ENCODE results near the gene GPATCH4. TPM values are rescaled to one million over a fixed set of nuclear protein-coding genes. Genes with fewer than 3 reads are reported as not detected.

GPATCH4 gene
- total RNA-seq, 1 donor from 2014 or later = 30.7 TPM

DNA sequence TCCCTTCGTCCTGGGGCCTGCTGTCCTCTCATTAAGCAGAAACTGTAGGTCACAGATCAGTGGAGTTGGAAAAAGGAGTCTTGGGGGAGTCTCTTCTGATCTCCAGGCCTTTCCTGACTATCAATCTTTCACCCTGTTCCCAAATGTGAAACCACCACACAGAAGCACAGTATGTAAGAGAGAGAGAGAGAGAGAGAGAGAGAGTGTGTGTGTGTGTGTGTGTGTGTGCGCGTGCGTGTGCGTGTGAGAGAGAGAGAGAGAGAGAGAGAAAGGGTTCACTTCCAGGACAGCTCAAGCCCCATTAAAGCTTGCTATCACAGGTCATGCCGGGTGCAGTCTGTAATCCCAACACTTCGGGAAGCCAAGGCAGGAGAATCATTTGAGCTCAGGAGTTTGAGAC is 23.2 kb downstream of the GPATCH4 start:
- Mint-ChIP-seq H3K4me1 (ENCODE audit: unreplicated experiment) (peaks cover 9% of the 10 kb centered on the region), H3K36me3 (no peaks in the 10 kb centered on the region), H3K4me3 (peak overlapping the region; percentile 20), H3K27me3 (peaks cover 18% of the 10 kb centered on the region), H3K27ac (peak overlapping the region; percentile 42), H3K9me3 (no peaks in the 10 kb centered on the region)
- no peak for DNase-seq (ENCODE audit: extremely low spot score, unreplicated experiment)
- TF ChIP-seq, protein P1, sequence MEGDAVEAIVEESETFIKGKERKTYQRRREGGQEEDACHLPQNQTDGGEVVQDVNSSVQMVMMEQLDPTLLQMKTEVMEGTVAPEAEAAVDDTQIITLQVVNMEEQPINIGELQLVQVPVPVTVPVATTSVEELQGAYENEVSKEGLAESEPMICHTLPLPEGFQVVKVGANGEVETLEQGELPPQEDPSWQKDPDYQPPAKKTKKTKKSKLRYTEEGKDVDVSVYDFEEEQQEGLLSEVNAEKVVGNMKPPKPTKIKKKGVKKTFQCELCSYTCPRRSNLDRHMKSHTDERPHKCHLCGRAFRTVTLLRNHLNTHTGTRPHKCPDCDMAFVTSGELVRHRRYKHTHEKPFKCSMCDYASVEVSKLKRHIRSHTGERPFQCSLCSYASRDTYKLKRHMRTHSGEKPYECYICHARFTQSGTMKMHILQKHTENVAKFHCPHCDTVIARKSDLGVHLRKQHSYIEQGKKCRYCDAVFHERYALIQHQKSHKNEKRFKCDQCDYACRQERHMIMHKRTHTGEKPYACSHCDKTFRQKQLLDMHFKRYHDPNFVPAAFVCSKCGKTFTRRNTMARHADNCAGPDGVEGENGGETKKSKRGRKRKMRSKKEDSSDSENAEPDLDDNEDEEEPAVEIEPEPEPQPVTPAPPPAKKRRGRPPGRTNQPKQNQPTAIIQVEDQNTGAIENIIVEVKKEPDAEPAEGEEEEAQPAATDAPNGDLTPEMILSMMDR (conservative IDR thresholded peaks at IDR 0.05) = no peak

DNA sequence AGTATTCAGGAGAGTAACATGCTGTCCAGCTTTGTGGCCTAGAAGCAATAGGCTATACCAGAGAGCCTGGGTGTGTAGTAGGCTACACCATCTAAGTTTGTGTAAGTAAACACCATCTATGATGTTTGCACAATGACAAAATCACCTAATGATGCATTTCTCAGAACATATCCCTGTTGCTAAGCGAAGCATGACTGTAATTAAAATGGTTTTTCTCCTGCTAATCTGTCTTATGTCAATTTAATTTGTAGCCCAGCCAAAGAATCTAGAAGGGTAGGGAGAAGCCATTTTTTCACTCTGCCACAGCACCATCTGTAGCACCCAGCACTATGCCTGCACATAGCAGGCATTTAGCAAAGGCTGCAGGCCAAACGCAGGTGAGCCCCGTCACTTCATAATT is 23.7 kb downstream of the GPATCH4 start:
- TF ChIP-seq, protein P1 (conservative IDR thresholded peaks at IDR 0.05) = no peak
- H3K4me3 Mint-ChIP-seq = no peak overlapping the region

DNA sequence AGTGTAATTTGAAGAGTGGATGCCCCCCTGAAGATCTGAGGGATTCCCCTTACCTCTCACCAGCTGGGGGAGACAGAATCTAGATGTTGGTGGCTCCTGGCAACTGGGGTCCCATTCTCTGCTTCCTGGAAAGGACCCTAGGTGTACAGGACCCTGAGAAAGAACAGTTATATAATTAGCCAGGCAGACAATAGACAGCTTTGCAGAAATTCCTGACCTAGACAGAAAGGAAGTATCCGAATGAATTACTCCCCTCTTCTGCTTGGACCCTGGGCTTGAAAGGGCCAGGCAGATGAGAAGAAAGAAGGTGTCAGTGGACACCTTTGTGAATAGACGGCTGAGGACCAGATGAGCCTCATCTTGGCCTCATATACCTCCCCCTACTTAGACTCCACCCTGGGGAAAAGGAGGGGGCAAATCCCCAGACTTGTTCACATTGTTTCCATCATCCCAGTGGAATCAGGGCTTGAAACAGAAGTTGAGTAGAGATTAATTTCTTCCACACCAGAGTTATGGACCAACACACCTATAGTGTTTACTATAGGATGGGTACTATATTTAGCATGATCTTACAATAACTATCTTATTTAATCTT is 27.1 kb downstream of the GPATCH4 start:
- H3K27me3 Mint-ChIP-seq = peaks cover 14% of the 10 kb centered on the region
- H3K27ac Mint-ChIP-seq = no peak overlapping the region
- H3K4me3 Mint-ChIP-seq = no peak overlapping the region
- no peaks in the 10 kb centered on the region for H3K9me3 Mint-ChIP-seq
- TF ChIP-seq, protein P1 (conservative IDR thresholded peaks at IDR 0.05) = no peak
- DNase-seq (ENCODE audit: extremely low spot score, unreplicated experiment) = no peak
- peaks cover 28% of the 10 kb centered on the region for H3K4me1 Mint-ChIP-seq (ENCODE audit: unreplicated experiment)
- H3K36me3 Mint-ChIP-seq = peaks cover 3% of the 10 kb centered on the region

More for the DNA sequence above, 23.7 kb downstream of the GPATCH4 start:
- Mint-ChIP-seq H3K36me3 (no peaks in the 10 kb centered on the region), H3K4me1 (ENCODE audit: unreplicated experiment) (peaks cover 10% of the 10 kb centered on the region), H3K27me3 (peaks cover 18% of the 10 kb centered on the region), H3K27ac (no peak overlapping the region), H3K9me3 (no peaks in the 10 kb centered on the region)
- DNase-seq (ENCODE audit: extremely low spot score, unreplicated experiment) = no peak

DNA sequence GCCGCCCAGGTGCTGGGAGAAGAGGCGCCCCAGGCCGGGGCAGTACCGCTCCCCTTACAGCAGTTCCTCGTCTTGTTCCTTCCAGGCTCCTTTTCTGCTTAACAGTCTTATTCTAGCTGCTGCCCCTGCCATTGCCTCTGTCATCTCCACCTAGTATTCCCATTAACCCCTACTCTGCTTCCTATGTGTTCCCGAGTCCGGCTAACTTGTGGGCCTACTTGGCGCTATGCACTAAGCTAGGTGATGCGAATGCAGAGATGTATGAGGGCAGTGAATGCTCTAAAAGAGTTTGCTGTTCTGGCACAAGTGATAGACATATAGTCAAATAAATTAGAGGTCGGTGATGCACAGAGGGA is 28.6 kb downstream of the GPATCH4 start:
- peak overlapping the region; percentile 99 for H3K4me3 Mint-ChIP-seq
- H3K4me1 Mint-ChIP-seq (ENCODE audit: unreplicated experiment) = peaks cover 22% of the 10 kb centered on the region
- DNase-seq (ENCODE audit: extremely low spot score, unreplicated experiment) = no peak
- peaks cover 4% of the 10 kb centered on the region for H3K36me3 Mint-ChIP-seq
- TF ChIP-seq, protein P1 (conservative IDR thresholded peaks at IDR 0.05) = no peak
- no peaks in the 10 kb centered on the region for H3K9me3 Mint-ChIP-seq
- H3K27ac Mint-ChIP-seq = peak overlapping the region; percentile 89
- peaks cover 14% of the 10 kb centered on the region for H3K27me3 Mint-ChIP-seq

DNA sequence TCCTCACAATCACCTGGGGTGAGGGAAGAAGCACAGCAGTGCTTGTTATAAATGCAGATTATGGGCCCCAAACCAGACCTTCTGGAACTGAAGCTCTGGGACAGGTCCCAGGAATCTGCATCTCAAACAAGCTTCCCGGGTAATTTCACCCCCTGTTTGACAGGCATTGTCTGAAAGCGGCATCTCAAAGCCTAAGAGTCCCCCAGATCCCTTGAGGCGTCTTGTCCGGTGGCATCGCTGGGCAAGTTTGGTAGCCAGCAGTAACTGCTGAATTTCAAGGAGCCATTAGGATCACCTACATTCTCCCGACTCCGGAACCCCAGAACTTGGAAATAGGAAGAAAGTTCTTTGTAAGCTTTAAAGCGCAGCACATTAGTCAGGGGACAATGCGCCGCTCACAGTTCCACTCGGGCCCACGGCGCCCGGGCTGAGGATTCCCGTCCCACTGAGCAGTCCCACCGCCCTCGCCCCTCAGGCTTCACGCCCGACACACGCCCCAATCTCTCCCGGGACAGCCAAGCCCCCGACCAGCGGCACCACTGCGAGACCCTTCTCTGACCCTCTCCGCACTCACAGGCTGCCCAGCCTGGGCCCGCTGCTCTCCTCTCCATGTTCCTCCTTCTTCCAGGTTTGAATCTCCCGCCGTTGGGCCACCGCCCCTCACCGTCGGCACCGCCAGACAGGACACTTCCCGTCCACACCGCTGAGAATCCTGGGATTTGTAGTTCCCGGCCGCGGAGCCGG is 29.2 kb downstream of the GPATCH4 start, which contains the start of gene IQGAP3:
Gene IQGAP3 (minus strand): TSS at position 647 of the 744 bp plus-strand sequence. CDS start 36 bp downstream, at position 611.
- Mint-ChIP-seq H3K9me3 (no peaks in the 10 kb centered on the region), H3K27ac (peak within 1 kb of the TSS; percentile 89), H3K4me3 (peak within 1 kb of the TSS; percentile 99), H3K4me1 (ENCODE audit: unreplicated experiment) (peaks cover 19% of the 10 kb centered on the region), H3K36me3 (peaks cover 10% of the 10 kb centered on the region), H3K27me3 (peaks cover 14% of the 10 kb centered on the region)
- TF ChIP-seq, protein P1 (conservative IDR thresholded peaks at IDR 0.05) = no peak
- DNase-seq (ENCODE audit: extremely low spot score, unreplicated experiment) = peak; percentile 89
